Sigmoid colon (tissue), 7 donors: Measurements from ENCODE around the gene DYSF. TPM values are rescaled to one million over a fixed set of nuclear protein-coding genes. Genes with fewer than 3 reads are reported as not detected.
A peak's percentile ranks its signal among the peaks of the same experiment; 100 is the strongest.

ENCODE experiments used
- DNase-seq: peaks from one replicate; pipeline ENCODE4 v3.0.0-alpha.2; 2019
- H3K27ac ChIP-seq, 4 donors: fragments of 200-600 bp; sonication (generic); one replicate each; pipeline ENCODE4 v1.5.1; 2016 to 2019; ENCODE audit warnings: mild to moderate bottlenecking in 1 of 4
- H3K27me3 ChIP-seq, 3 donors: fragments of 200-600 bp; sonication (generic); one replicate each; pipeline ENCODE4 v1.5.1; 2019; ENCODE audit warnings: mild to moderate bottlenecking in 1 of 3
- H3K36me3 ChIP-seq, 4 donors: fragments of 200-600 bp; sonication (generic); one replicate each; pipeline ENCODE4 v1.5.1; 2016 to 2019
- H3K4me1 ChIP-seq, 4 donors: fragments of 200-600 bp; sonication (generic); one replicate each; pipeline ENCODE4 v1.5.1; 2017 to 2019
- H3K4me3 ChIP-seq, 4 donors: fragments of 200-600 bp; sonication (generic); one replicate each; pipeline ENCODE4 v1.5.1; 2017 to 2019; ENCODE audit warnings: mild to moderate bottlenecking in 2 of 4, moderate library complexity in 1 of 4
- H3K9me3 ChIP-seq, 4 donors: fragments of 200-600 bp in 3 of 4; sonication (generic) in 3 of 4; one replicate each; pipeline versions ENCODE4 v1.5.1 to v1.6.1; 2013 to 2019
- EP300 ChIP-seq, 4 donors: sonication (generic); formaldehyde crosslinking; IDR thresholded peaks; one replicate each; pipeline ENCODE4 v1.6.1; 2017; ENCODE audit warnings: antibody characterized with exemption in 4 of 4
- POLR2A ChIP-seq, 2 donors: fragments of 450-650 bp; IDR thresholded peaks; one replicate each; pipeline ENCODE4 v1.6.1; 2016; ENCODE audit warnings: antibody characterized with exemption in 2 of 2, mild to moderate bottlenecking in 2 of 2, moderate library complexity in 2 of 2
- POLR2AphosphoS5 ChIP-seq, 4 donors: sonication (generic); formaldehyde crosslinking; IDR thresholded peaks; one replicate each; pipeline ENCODE4 v1.6.1; 2017; ENCODE audit warnings: antibody characterized with exemption in 4 of 4
- WGBS, 2 donors: extraction: QIAGEN DNeasy Blood & Tissue Kit; methylation state at CpG; one replicate each; pipeline ENCODE4 v1.1.7; 2013; 5-methylcytosine and 5-hydroxymethylcytosine counted together
- intact Hi-C: fragments of 100-400 bp; cut with DNase I; formaldehyde crosslinking; loops from one replicate; pipeline ENCODE4 v1.15.1; 2023
- polyA plus RNA-seq, 3 donors: library from polyadenylated mRNA; stranded (reverse); fragments of 200-250 nt; gene quantifications; one replicate each; pipeline ENCODE4 v1.2.3, GENCODE V29; 2013
- total RNA-seq, 4 donors: library from RNA; depleted of rRNA; stranded (reverse); fragments of >200 nt; gene quantifications; one replicate each; pipeline ENCODE4 v1.1.0, GENCODE V29; 2016
- TF ChIP-seq, protein P1 (sequence below), 4 experiments: fragments of 450-650 bp in 3 of 4; fragments of 200-600 bp in 1 of 4; IDR thresholded peaks; one replicate each; pipeline ENCODE4 v1.5.1; 2016 to 2019; ENCODE audit warnings: antibody characterized with exemption in 4 of 4, mild to moderate bottlenecking in 3 of 4, moderate library complexity in 2 of 4
- donor health status: healthy with polysubstance abuse.
- donor health status: Bipolar disorder and iron deficiency.
- donor health status: healthy.

Gene DYSF
- total and polyA plus RNA-seq, 7 donors: 1.6 to 49.6 (median 12.5) TPM

- H3K27ac ChIP-seq: peak overlapping the region in 3 of 4 donors; percentile 56 to 61 (median 58)
- intact Hi-C loops: no loop called here
Observed at GRCh38 chr2:71592181-71592711, 138.9 kb downstream of the DYSF start.

GRCh38 chr2:71595569-71595968 lies 142.2 kb downstream of the DYSF start:
- WGBS, 2 donors: 63 to 80% methylated on average over 7 of the region's 7 CpGs
- intact Hi-C loops: no loop called here
- no peak for DNase-seq
- no peaks in the 10 kb centered on the region for H3K9me3 ChIP-seq
- H3K4me3 ChIP-seq: no peak overlapping the region
- H3K4me1 ChIP-seq: peaks cover 0 to 13% (median 6%) of the 10 kb centered on the region in 4 donors
- H3K27ac ChIP-seq: no peak overlapping the region
- TF ChIP-seq POLR2AphosphoS5 (IDR thresholded peaks at IDR 0.05) (no peak), POLR2A (IDR thresholded peaks at IDR 0.05) (no peak), EP300 (IDR thresholded peaks at IDR 0.05) (no peak)
- TF ChIP-seq, protein P1, sequence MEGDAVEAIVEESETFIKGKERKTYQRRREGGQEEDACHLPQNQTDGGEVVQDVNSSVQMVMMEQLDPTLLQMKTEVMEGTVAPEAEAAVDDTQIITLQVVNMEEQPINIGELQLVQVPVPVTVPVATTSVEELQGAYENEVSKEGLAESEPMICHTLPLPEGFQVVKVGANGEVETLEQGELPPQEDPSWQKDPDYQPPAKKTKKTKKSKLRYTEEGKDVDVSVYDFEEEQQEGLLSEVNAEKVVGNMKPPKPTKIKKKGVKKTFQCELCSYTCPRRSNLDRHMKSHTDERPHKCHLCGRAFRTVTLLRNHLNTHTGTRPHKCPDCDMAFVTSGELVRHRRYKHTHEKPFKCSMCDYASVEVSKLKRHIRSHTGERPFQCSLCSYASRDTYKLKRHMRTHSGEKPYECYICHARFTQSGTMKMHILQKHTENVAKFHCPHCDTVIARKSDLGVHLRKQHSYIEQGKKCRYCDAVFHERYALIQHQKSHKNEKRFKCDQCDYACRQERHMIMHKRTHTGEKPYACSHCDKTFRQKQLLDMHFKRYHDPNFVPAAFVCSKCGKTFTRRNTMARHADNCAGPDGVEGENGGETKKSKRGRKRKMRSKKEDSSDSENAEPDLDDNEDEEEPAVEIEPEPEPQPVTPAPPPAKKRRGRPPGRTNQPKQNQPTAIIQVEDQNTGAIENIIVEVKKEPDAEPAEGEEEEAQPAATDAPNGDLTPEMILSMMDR (IDR thresholded peaks at IDR 0.05): no peak
- H3K36me3 ChIP-seq: peaks cover 0 to 20% (median 8%) of the 10 kb centered on the region in 4 donors
- H3K27me3 ChIP-seq: no peaks in the 10 kb centered on the region

More at GRCh38 chr2:71592181-71592711, 138.9 kb downstream of the DYSF start:
- no peaks in the 10 kb centered on the region for H3K27me3 ChIP-seq
- no peaks in the 10 kb centered on the region for H3K9me3 ChIP-seq
- H3K36me3 ChIP-seq: peaks cover 0 to 16% (median 4%) of the 10 kb centered on the region in 4 donors
- WGBS, 2 donors: 23 to 61% methylated on average over 12 of the region's 12 CpGs
- DNase-seq: no peak
- peaks cover 0 to 13% (median 6%) of the 10 kb centered on the region in 4 donors for H3K4me1 ChIP-seq
- H3K4me3 ChIP-seq: no peak overlapping the region
- TF ChIP-seq EP300 (IDR thresholded peaks at IDR 0.05): no peak
- no peak for TF ChIP-seq POLR2A (IDR thresholded peaks at IDR 0.05)
- TF ChIP-seq, protein P1 (IDR thresholded peaks at IDR 0.05): no peak
- no peak for TF ChIP-seq POLR2AphosphoS5 (IDR thresholded peaks at IDR 0.05)

GRCh38 chr2:71596011-71596410 lies 142.7 kb downstream of the DYSF start:
- WGBS, 2 donors: 12 to 47% methylated on average over 17 of the region's 17 CpGs
- no peaks in the 10 kb centered on the region for H3K27me3 ChIP-seq
- H3K4me3 ChIP-seq: no peak overlapping the region
- TF ChIP-seq EP300 (IDR thresholded peaks at IDR 0.05): no peak
- TF ChIP-seq POLR2A (IDR thresholded peaks at IDR 0.05): no peak
- no peak for TF ChIP-seq POLR2AphosphoS5 (IDR thresholded peaks at IDR 0.05)
- TF ChIP-seq, protein P1 (IDR thresholded peaks at IDR 0.05): no peak
- H3K9me3 ChIP-seq: no peaks in the 10 kb centered on the region
- H3K4me1 ChIP-seq: peaks cover 0 to 13% (median 6%) of the 10 kb centered on the region in 4 donors
- H3K36me3 ChIP-seq: peaks cover 0 to 20% (median 8%) of the 10 kb centered on the region in 4 donors
- DNase-seq: no peak
- no peak overlapping the region for H3K27ac ChIP-seq
- intact Hi-C loops: no loop called here

GRCh38 chr2:71597756-71598155 lies 144.4 kb downstream of the DYSF start:
- Histone ChIP-seq H3K27ac (no peak overlapping the region), H3K4me3 (no peak overlapping the region), H3K9me3 (no peaks in the 10 kb centered on the region), H3K4me1 (peaks cover 0 to 1% (median under 1%) of the 10 kb centered on the region in 4 donors), H3K27me3 (no peaks in the 10 kb centered on the region), H3K36me3 (peaks cover 0 to 20% (median 8%) of the 10 kb centered on the region in 4 donors)
- no peak for DNase-seq
- 88 to 91% methylated on average over 4 of the region's 4 CpGs for WGBS, 2 donors
- no peak for TF ChIP-seq POLR2A (IDR thresholded peaks at IDR 0.05)
- no peak for TF ChIP-seq EP300 (IDR thresholded peaks at IDR 0.05)
- TF ChIP-seq POLR2AphosphoS5 (IDR thresholded peaks at IDR 0.05): no peak
- intact Hi-C loops: no loop called here

GRCh38 chr2:71598526-71598925 lies 145.2 kb downstream of the DYSF start:
- no peak overlapping the region for H3K4me3 ChIP-seq
- no peaks in the 10 kb centered on the region for H3K9me3 ChIP-seq
- intact Hi-C loops: no loop called here
- TF ChIP-seq, protein P1 (IDR thresholded peaks at IDR 0.05): no peak
- TF ChIP-seq POLR2AphosphoS5 (IDR thresholded peaks at IDR 0.05): no peak
- TF ChIP-seq EP300 (IDR thresholded peaks at IDR 0.05): no peak
- no peak for TF ChIP-seq POLR2A (IDR thresholded peaks at IDR 0.05)
- H3K4me1 ChIP-seq: no peaks in the 10 kb centered on the region
- H3K27me3 ChIP-seq: no peaks in the 10 kb centered on the region
- 88 to 91% methylated on average over 14 of the region's 14 CpGs for WGBS, 2 donors
- no peak overlapping the region for H3K27ac ChIP-seq
- peaks cover 0 to 20% (median 7%) of the 10 kb centered on the region in 4 donors for H3K36me3 ChIP-seq
- no peak for DNase-seq
